Measurements from ENCODE around the gene INPP5A. TPM values are rescaled to one million over a fixed set of nuclear protein-coding genes. Genes with fewer than 3 reads are reported as not detected.
A peak's percentile ranks its signal among the peaks of the same experiment; 100 is the strongest.

INPP5A gene
- total RNA-seq, 2 donors from 2014 or later, result 20.7 to 26.7 TPM

DNA sequence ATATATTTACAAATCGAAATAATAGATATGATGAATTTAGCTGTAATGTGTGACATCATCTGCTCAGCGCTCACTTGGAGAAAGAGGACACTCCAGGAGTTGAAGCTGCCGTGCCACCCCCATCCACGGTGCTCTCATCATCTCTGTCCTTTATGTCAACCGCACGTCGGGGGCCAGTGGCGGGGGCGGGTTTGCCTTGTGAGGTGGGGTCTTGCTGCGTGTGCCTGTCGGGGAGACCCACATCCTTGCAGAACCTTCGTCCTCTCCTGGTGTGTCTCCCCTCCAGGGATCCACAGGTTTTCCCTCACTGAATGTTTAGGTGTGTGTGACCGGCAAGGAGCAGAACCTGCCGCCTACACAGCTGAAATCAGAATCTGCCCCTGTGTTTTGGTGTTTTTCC lies 71.6 kb downstream of the INPP5A start:
- Histone ChIP-seq H3K27ac (ENCODE audit: low read depth, low read length) (no peak overlapping the region), H3K9me3 (ENCODE audit: control insufficient read depth, low read length) (no peaks in the 10 kb centered on the region), H3K4me3 (ENCODE audit: low read length) (no peak overlapping the region), H3K9ac (ENCODE audit: extremely low read depth, low read length, poor library complexity, severe bottlenecking) (no peak overlapping the region), H3K27me3 (ENCODE audit: control insufficient read depth, insufficient read depth, low read length, poor library complexity, severe bottlenecking) (no peaks in the 10 kb centered on the region), H3K36me3 (ENCODE audit: control insufficient read depth, insufficient read depth, low read length) (no peaks in the 10 kb centered on the region), H3K4me1 (ENCODE audit: control insufficient read depth, insufficient read depth, low read length) (no peaks in the 10 kb centered on the region)
- peaks cover 6% of the 10 kb centered on the region for H3K9me3 Mint-ChIP-seq
- peaks cover 5% of the 10 kb centered on the region for H3K36me3 Mint-ChIP-seq (ENCODE audit: low read depth)
- H3K4me1 Mint-ChIP-seq, result peaks cover 2% of the 10 kb centered on the region
- H3K27me3 Mint-ChIP-seq (ENCODE audit: insufficient read depth), result peaks cover 4% of the 10 kb centered on the region
- H3K27ac Mint-ChIP-seq, result no peak overlapping the region
- no peak overlapping the region for H3K4me3 Mint-ChIP-seq
- WGBS, 2 experiments (ENCODE audit: insufficient coverage in 1 of 2, insufficient read length in 1 of 2), result 95 to 100% methylated on average over 3 to 14 of the region's 14 CpGs
- TF ChIP-seq CTCF (conservative IDR thresholded peaks at IDR 0.05), result no peak
- DNase-seq, result no peak

- no peak overlapping the region for H3K27ac Mint-ChIP-seq
- whole genome bisulfite sequencing, 2 experiments (ENCODE audit: insufficient coverage in 1 of 2, insufficient read length in 1 of 2), result 95 to 98% methylated on average over 11 to 20 of the region's 20 CpGs
- TF ChIP-seq CTCF (conservative IDR thresholded peaks at IDR 0.05), result no peak
- no peaks in the 10 kb centered on the region for H3K9me3 ChIP-seq (ENCODE audit: control insufficient read depth, low read length)
- DNase-seq, result peak; percentile 38
- no peak overlapping the region for H3K9ac ChIP-seq (ENCODE audit: extremely low read depth, low read length, poor library complexity, severe bottlenecking)
- H3K27me3 Mint-ChIP-seq (ENCODE audit: insufficient read depth), result no peaks in the 10 kb centered on the region
- no peak overlapping the region for H3K4me3 Mint-ChIP-seq
- H3K9me3 Mint-ChIP-seq, result no peaks in the 10 kb centered on the region
- no peaks in the 10 kb centered on the region for H3K27me3 ChIP-seq (ENCODE audit: control insufficient read depth, insufficient read depth, low read length, poor library complexity, severe bottlenecking)
- no peaks in the 10 kb centered on the region for H3K36me3 ChIP-seq (ENCODE audit: control insufficient read depth, insufficient read depth, low read length)
- peaks cover 3% of the 10 kb centered on the region for H3K36me3 Mint-ChIP-seq (ENCODE audit: low read depth)
- H3K4me1 ChIP-seq (ENCODE audit: control insufficient read depth, insufficient read depth, low read length), result no peaks in the 10 kb centered on the region
- H3K4me3 ChIP-seq (ENCODE audit: low read length), result no peak overlapping the region
- peaks cover 2% of the 10 kb centered on the region for H3K4me1 Mint-ChIP-seq
- no peak overlapping the region for H3K27ac ChIP-seq (ENCODE audit: low read depth, low read length)
These were observed 72.6 kb downstream of the INPP5A start for GRCh38 chr10:132610071-132610701.

- no peaks in the 10 kb centered on the region for H3K9me3 ChIP-seq (ENCODE audit: control insufficient read depth, low read length)
- H3K9me3 Mint-ChIP-seq, result no peaks in the 10 kb centered on the region
- 83 to 87% methylated on average over 4 to 5 of the region's 5 CpGs for WGBS, 2 experiments (ENCODE audit: insufficient coverage in 1 of 2, insufficient read length in 1 of 2)
- no peaks in the 10 kb centered on the region for H3K27me3 ChIP-seq (ENCODE audit: control insufficient read depth, insufficient read depth, low read length, poor library complexity, severe bottlenecking)
- no peak overlapping the region for H3K4me3 ChIP-seq (ENCODE audit: low read length)
- DNase-seq, result no peak
- H3K9ac ChIP-seq (ENCODE audit: extremely low read depth, low read length, poor library complexity, severe bottlenecking), result no peak overlapping the region
- H3K27ac Mint-ChIP-seq, result no peak overlapping the region
- H3K4me1 ChIP-seq (ENCODE audit: control insufficient read depth, insufficient read depth, low read length), result no peaks in the 10 kb centered on the region
- no peak overlapping the region for H3K27ac ChIP-seq (ENCODE audit: low read depth, low read length)
- peaks cover 3% of the 10 kb centered on the region for H3K27me3 Mint-ChIP-seq (ENCODE audit: insufficient read depth)
- TF ChIP-seq CTCF (conservative IDR thresholded peaks at IDR 0.05), result no peak
- H3K36me3 ChIP-seq (ENCODE audit: control insufficient read depth, insufficient read depth, low read length), result no peaks in the 10 kb centered on the region
- H3K4me3 Mint-ChIP-seq, result no peak overlapping the region
- peaks cover 7% of the 10 kb centered on the region for H3K36me3 Mint-ChIP-seq (ENCODE audit: low read depth)
- peaks cover 2% of the 10 kb centered on the region for H3K4me1 Mint-ChIP-seq
These were observed 73.7 kb downstream of the INPP5A start for GRCh38 chr10:132611026-132611910.
